ENCODE results near the gene ARID1B.

Gene ARID1B

GRCh38 chr6:157187182-157188083, 410.3 kb downstream of the ARID1B start:
- no peak overlapping the region for H3K4me3 ChIP-seq (ENCODE audit: control insufficient read depth in 1 of 7, extremely low read depth in 1 of 7, insufficient read depth in 4 of 7, low read depth in 2 of 7, low read length in 6 of 7)
- no peak for DNase-seq
- H3K4me1 ChIP-seq (ENCODE audit: control extremely low read depth in 1 of 4, control insufficient read depth in 4 of 4, insufficient read depth in 4 of 4, low read length in 3 of 4) = no peaks in the 10 kb centered on the region
- no peaks in the 10 kb centered on the region for H3K27me3 ChIP-seq (replicated peaks in 2 of 5; ENCODE audit: control insufficient read depth in 4 of 5, insufficient read depth in 5 of 5, low read length in 4 of 5)
- peaks cover 31 to 95% (median 73%) of the 10 kb centered on the region in 4 experiments for H3K36me3 ChIP-seq (ENCODE audit: control insufficient read depth in 4 of 4, insufficient read depth in 4 of 4, low read length in 3 of 4)
- POLR2A ChIA-PET = interaction anchor here (0.7 kb wide), 1 partner anchor 1875 kb away, joined by 3 read pairs; no protein-coding TSS in a partner anchor
- WGBS (ENCODE audit: insufficient coverage) = 90% methylated on average over 2 of the region's 11 CpGs
- H3K27ac ChIP-seq (ENCODE audit: insufficient read depth in 1 of 2, low read depth in 1 of 2, low read length in 2 of 2, poor library complexity in 1 of 2, severe bottlenecking in 2 of 2) = no peak overlapping the region
- no peaks in the 10 kb centered on the region for H3K9me3 ChIP-seq (ENCODE audit: control extremely low read depth in 1 of 5, control insufficient read depth in 4 of 5, insufficient read depth in 2 of 5, low read depth in 1 of 5, low read length in 4 of 5)
- CTCF ChIA-PET = interaction anchor here (1.1 kb wide), 1 partner anchor 35 kb away, joined by 3 read pairs; no protein-coding TSS in a partner anchor

- POLR2A ChIA-PET = interaction anchor here (0.7 kb wide), 1 partner anchor 1876 kb away, joined by 3 read pairs; no protein-coding TSS in a partner anchor
- H3K36me3 ChIP-seq (ENCODE audit: control insufficient read depth in 4 of 4, insufficient read depth in 4 of 4, low read length in 3 of 4) = peaks cover 31 to 93% (median 73%) of the 10 kb centered on the region in 4 experiments
- no peaks in the 10 kb centered on the region for H3K9me3 ChIP-seq (ENCODE audit: control extremely low read depth in 1 of 5, control insufficient read depth in 4 of 5, insufficient read depth in 2 of 5, low read depth in 1 of 5, low read length in 4 of 5)
- CTCF ChIA-PET = no interaction called here
- H3K27ac ChIP-seq (ENCODE audit: insufficient read depth in 1 of 2, low read depth in 1 of 2, low read length in 2 of 2, poor library complexity in 1 of 2, severe bottlenecking in 2 of 2) = no peak overlapping the region
- no peaks in the 10 kb centered on the region for H3K4me1 ChIP-seq (ENCODE audit: control extremely low read depth in 1 of 4, control insufficient read depth in 4 of 4, insufficient read depth in 4 of 4, low read length in 3 of 4)
- 95% methylated on average over 6 of the region's 7 CpGs for WGBS (ENCODE audit: insufficient coverage)
- H3K4me3 ChIP-seq (ENCODE audit: control insufficient read depth in 1 of 7, extremely low read depth in 1 of 7, insufficient read depth in 4 of 7, low read depth in 2 of 7, low read length in 6 of 7) = no peak overlapping the region
- DNase-seq = no peak
- H3K27me3 ChIP-seq (replicated peaks in 2 of 5; ENCODE audit: control insufficient read depth in 4 of 5, insufficient read depth in 5 of 5, low read length in 4 of 5) = no peaks in the 10 kb centered on the region
Measured at GRCh38 chr6:157188213-157188612, 411.0 kb downstream of the ARID1B start.

GRCh38 chr6:157193443-157193996, 416.3 kb downstream of the ARID1B start:
- Histone ChIP-seq H3K4me3 (ENCODE audit: control insufficient read depth in 1 of 7, extremely low read depth in 1 of 7, insufficient read depth in 4 of 7, low read depth in 2 of 7, low read length in 6 of 7) (no peak overlapping the region), H3K4me1 (ENCODE audit: control extremely low read depth in 1 of 4, control insufficient read depth in 4 of 4, insufficient read depth in 4 of 4, low read length in 3 of 4) (no peaks in the 10 kb centered on the region), H3K27ac (ENCODE audit: insufficient read depth in 1 of 2, low read depth in 1 of 2, low read length in 2 of 2, poor library complexity in 1 of 2, severe bottlenecking in 2 of 2) (no peak overlapping the region), H3K9me3 (ENCODE audit: control extremely low read depth in 1 of 5, control insufficient read depth in 4 of 5, insufficient read depth in 2 of 5, low read depth in 1 of 5, low read length in 4 of 5) (no peaks in the 10 kb centered on the region), H3K27me3 (replicated peaks in 2 of 5; ENCODE audit: control insufficient read depth in 4 of 5, insufficient read depth in 5 of 5, low read length in 4 of 5) (no peaks in the 10 kb centered on the region), H3K36me3 (ENCODE audit: control insufficient read depth in 4 of 4, insufficient read depth in 4 of 4, low read length in 3 of 4) (peaks cover 28 to 88% (median 68%) of the 10 kb centered on the region in 4 experiments)
- 100% methylated on average over 5 of the region's 5 CpGs for WGBS (ENCODE audit: insufficient coverage)
- CTCF ChIA-PET = interaction anchor here (1.4 kb wide), 2 partner anchors 9 to 18 kb away, joined by 3 to 9 read pairs; no protein-coding TSS in a partner anchor
- POLR2A ChIA-PET = no interaction called here
- no peak for DNase-seq

GRCh38 chr6:157194110-157194509, 416.9 kb downstream of the ARID1B start:
- no peak for DNase-seq
- no CpG with 5 or more reads among the region's 2 CpGs for WGBS (ENCODE audit: insufficient coverage)
- H3K27ac ChIP-seq (ENCODE audit: insufficient read depth in 1 of 2, low read depth in 1 of 2, low read length in 2 of 2, poor library complexity in 1 of 2, severe bottlenecking in 2 of 2) = no peak overlapping the region
- no peaks in the 10 kb centered on the region for H3K4me1 ChIP-seq (ENCODE audit: control extremely low read depth in 1 of 4, control insufficient read depth in 4 of 4, insufficient read depth in 4 of 4, low read length in 3 of 4)
- no peaks in the 10 kb centered on the region for H3K27me3 ChIP-seq (replicated peaks in 2 of 5; ENCODE audit: control insufficient read depth in 4 of 5, insufficient read depth in 5 of 5, low read length in 4 of 5)
- ChIA-PET CTCF (interaction anchor here (1.4 kb wide), 2 partner anchors 9 to 17 kb away, joined by 3 to 9 read pairs; no protein-coding TSS in a partner anchor), POLR2A (no interaction called here)
- H3K4me3 ChIP-seq (ENCODE audit: control insufficient read depth in 1 of 7, extremely low read depth in 1 of 7, insufficient read depth in 4 of 7, low read depth in 2 of 7, low read length in 6 of 7) = no peak overlapping the region
- H3K9me3 ChIP-seq (ENCODE audit: control extremely low read depth in 1 of 5, control insufficient read depth in 4 of 5, insufficient read depth in 2 of 5, low read depth in 1 of 5, low read length in 4 of 5) = no peaks in the 10 kb centered on the region
- H3K36me3 ChIP-seq (ENCODE audit: control insufficient read depth in 4 of 4, insufficient read depth in 4 of 4, low read length in 3 of 4) = peaks cover 25 to 90% (median 70%) of the 10 kb centered on the region in 4 experiments

GRCh38 chr6:157194643-157195042, 417.5 kb downstream of the ARID1B start:
- ChIA-PET CTCF (interaction anchor here (1.4 kb wide), 1 partner anchor 10 kb away, joined by 9 read pairs; no protein-coding TSS in a partner anchor), POLR2A (no interaction called here)
- H3K27ac ChIP-seq (ENCODE audit: insufficient read depth in 1 of 2, low read depth in 1 of 2, low read length in 2 of 2, poor library complexity in 1 of 2, severe bottlenecking in 2 of 2) = no peak overlapping the region
- peaks cover 22 to 87% (median 66%) of the 10 kb centered on the region in 4 experiments for H3K36me3 ChIP-seq (ENCODE audit: control insufficient read depth in 4 of 4, insufficient read depth in 4 of 4, low read length in 3 of 4)
- H3K4me3 ChIP-seq (ENCODE audit: control insufficient read depth in 1 of 7, extremely low read depth in 1 of 7, insufficient read depth in 4 of 7, low read depth in 2 of 7, low read length in 6 of 7) = no peak overlapping the region
- no peaks in the 10 kb centered on the region for H3K9me3 ChIP-seq (ENCODE audit: control extremely low read depth in 1 of 5, control insufficient read depth in 4 of 5, insufficient read depth in 2 of 5, low read depth in 1 of 5, low read length in 4 of 5)
- H3K27me3 ChIP-seq (replicated peaks in 2 of 5; ENCODE audit: control insufficient read depth in 4 of 5, insufficient read depth in 5 of 5, low read length in 4 of 5) = no peaks in the 10 kb centered on the region
- no peaks in the 10 kb centered on the region for H3K4me1 ChIP-seq (ENCODE audit: control extremely low read depth in 1 of 4, control insufficient read depth in 4 of 4, insufficient read depth in 4 of 4, low read length in 3 of 4)
- 100% methylated on average over 2 of the region's 3 CpGs for WGBS (ENCODE audit: insufficient coverage)
- DNase-seq = no peak

- H3K36me3 ChIP-seq (ENCODE audit: control insufficient read depth in 4 of 4, insufficient read depth in 4 of 4, low read length in 3 of 4) = peaks cover 19 to 87% (median 63%) of the 10 kb centered on the region in 4 experiments
- WGBS (ENCODE audit: insufficient coverage) = 95% methylated on average over 2 of the region's 6 CpGs
- no peaks in the 10 kb centered on the region for H3K4me1 ChIP-seq (ENCODE audit: control extremely low read depth in 1 of 4, control insufficient read depth in 4 of 4, insufficient read depth in 4 of 4, low read length in 3 of 4)
- no peak overlapping the region for H3K27ac ChIP-seq (ENCODE audit: insufficient read depth in 1 of 2, low read depth in 1 of 2, low read length in 2 of 2, poor library complexity in 1 of 2, severe bottlenecking in 2 of 2)
- no peak overlapping the region for H3K4me3 ChIP-seq (ENCODE audit: control insufficient read depth in 1 of 7, extremely low read depth in 1 of 7, insufficient read depth in 4 of 7, low read depth in 2 of 7, low read length in 6 of 7)
- no peaks in the 10 kb centered on the region for H3K9me3 ChIP-seq (ENCODE audit: control extremely low read depth in 1 of 5, control insufficient read depth in 4 of 5, insufficient read depth in 2 of 5, low read depth in 1 of 5, low read length in 4 of 5)
- DNase-seq = no peak
- ChIA-PET CTCF (no interaction called here), POLR2A (no interaction called here)
- no peaks in the 10 kb centered on the region for H3K27me3 ChIP-seq (replicated peaks in 2 of 5; ENCODE audit: control insufficient read depth in 4 of 5, insufficient read depth in 5 of 5, low read length in 4 of 5)
Measured at GRCh38 chr6:157196391-157196790, 419.2 kb downstream of the ARID1B start.
